HG03064 (cell line): ENCODE measurements around the gene UPF2.

Source experiments
- ATAC-seq: cut with Tn5 transposase; IDR thresholded peaks from one replicate; pipeline ENCODE4 v1.9.1; 2021; ENCODE audit warnings: low read depth; ENCODE audit not compliant: unreplicated experiment

UPF2 gene

GRCh38 chr10:11870900-11871400 lies 171.7 kb downstream of the UPF2 start:
- ATAC-seq: no peak

- ATAC-seq: no peak
These were observed 172.2 kb downstream of the UPF2 start for GRCh38 chr10:11870461-11870780.
